Effector memory CD8-positive, alpha-beta T cell (primary cell): ENCODE data around the gene IFI44L.

Experiments
- ATAC-seq: fragments of 150-1000 bp; cut with Tn5 transposase; replicated peaks from 2 replicates; pipeline ENCODE4 v1.10.0; 2021; ENCODE audit warnings: mild to moderate bottlenecking, moderate library complexity
- DNase-seq, 3 experiments: peaks; one replicate each; pipeline ENCODE4 v3.0.0; 2021
- H3K27ac Mint-ChIP-seq, 2 donors: one replicate each; pipeline ENCODE4 v1.8.0; 2022; ENCODE audit warnings: mild to moderate bottlenecking in 2 of 2, mixed read lengths in 2 of 2, moderate library complexity in 2 of 2
- H3K27me3 Mint-ChIP-seq, 2 donors: one replicate each; pipeline ENCODE4 v1.8.0; 2022; ENCODE audit warnings: mixed read lengths in 2 of 2
- H3K36me3 Mint-ChIP-seq: one replicate; pipeline ENCODE4 v1.8.0; 2022; ENCODE audit warnings: mild to moderate bottlenecking, moderate library complexity, mixed read lengths; ENCODE audit not compliant: insufficient read depth
- H3K4me1 Mint-ChIP-seq, 2 donors: one replicate each; pipeline ENCODE4 v1.8.0; 2022; ENCODE audit warnings: low read depth in 2 of 2, mixed read lengths in 2 of 2
- H3K4me3 Mint-ChIP-seq, 2 donors: one replicate each; pipeline ENCODE4 v1.8.0; 2022; ENCODE audit warnings: mild to moderate bottlenecking in 2 of 2, mixed read lengths in 2 of 2, moderate library complexity in 2 of 2
- H3K9me3 Mint-ChIP-seq, 2 donors: one replicate each; pipeline ENCODE4 v1.8.0; 2022; ENCODE audit warnings: mixed read lengths in 2 of 2

The IFI44L gene

GRCh38 chr1:78678324-78678723 lies 58.1 kb downstream of the IFI44L start:
- Mint-ChIP-seq H3K27me3 (peaks cover 8 to 10% of the 10 kb centered on the region in 2 donors), H3K27ac (no peak overlapping the region), H3K36me3 (no peaks in the 10 kb centered on the region), H3K4me1 (no peaks in the 10 kb centered on the region), H3K4me3 (no peak overlapping the region), H3K9me3 (no peaks in the 10 kb centered on the region)
- ATAC-seq (no peak), DNase-seq (no peak)

GRCh38 chr1:78681265-78681664 lies 61.0 kb downstream of the IFI44L start:
- DNase-seq (no peak), ATAC-seq (no peak)
- Mint-ChIP-seq H3K27ac (no peak overlapping the region), H3K27me3 (peaks cover 8 to 20% of the 10 kb centered on the region in 2 donors), H3K36me3 (no peaks in the 10 kb centered on the region), H3K4me3 (no peak overlapping the region), H3K4me1 (no peaks in the 10 kb centered on the region), H3K9me3 (no peaks in the 10 kb centered on the region)

- Mint-ChIP-seq H3K27ac (no peak overlapping the region), H3K27me3 (peaks cover 8 to 20% of the 10 kb centered on the region in 2 donors), H3K9me3 (no peaks in the 10 kb centered on the region), H3K36me3 (no peaks in the 10 kb centered on the region), H3K4me1 (no peaks in the 10 kb centered on the region), H3K4me3 (no peak overlapping the region)
- DNase-seq (no peak), ATAC-seq (no peak)
These were observed 62.2 kb downstream of the IFI44L start for GRCh38 chr1:78682496-78682895.

- Mint-ChIP-seq H3K4me3 (no peak overlapping the region), H3K36me3 (no peaks in the 10 kb centered on the region), H3K9me3 (no peaks in the 10 kb centered on the region), H3K27ac (no peak overlapping the region), H3K4me1 (no peaks in the 10 kb centered on the region), H3K27me3 (peaks cover 8 to 20% of the 10 kb centered on the region in 2 donors)
- DNase-seq: no peak
- ATAC-seq: no peak
These were observed 62.8 kb downstream of the IFI44L start for GRCh38 chr1:78683079-78683478.

- H3K27ac Mint-ChIP-seq: no peak overlapping the region
- peaks cover 7 to 19% of the 10 kb centered on the region in 2 donors for H3K27me3 Mint-ChIP-seq
- H3K4me3 Mint-ChIP-seq: no peak overlapping the region
- no peaks in the 10 kb centered on the region for H3K36me3 Mint-ChIP-seq
- no peaks in the 10 kb centered on the region for H3K4me1 Mint-ChIP-seq
- H3K9me3 Mint-ChIP-seq: no peaks in the 10 kb centered on the region
- DNase-seq (no peak), ATAC-seq (no peak)
These were observed 67.1 kb downstream of the IFI44L start for GRCh38 chr1:78687315-78687714.

- H3K4me1 Mint-ChIP-seq: no peaks in the 10 kb centered on the region
These were observed 67.7 kb downstream of the IFI44L start for GRCh38 chr1:78687914-78688313.

GRCh38 chr1:78688697-78689096 lies 68.4 kb downstream of the IFI44L start:
- Mint-ChIP-seq H3K4me3 (no peak overlapping the region), H3K27me3 (peaks cover 5 to 19% of the 10 kb centered on the region in 2 donors), H3K4me1 (no peaks in the 10 kb centered on the region), H3K9me3 (no peaks in the 10 kb centered on the region), H3K36me3 (no peaks in the 10 kb centered on the region), H3K27ac (no peak overlapping the region)
- no peak for ATAC-seq
- no peak for DNase-seq

More at GRCh38 chr1:78687914-78688313, 67.7 kb downstream of the IFI44L start:
- Mint-ChIP-seq H3K4me3 (no peak overlapping the region), H3K36me3 (no peaks in the 10 kb centered on the region), H3K9me3 (no peaks in the 10 kb centered on the region), H3K27me3 (peaks cover 5 to 19% of the 10 kb centered on the region in 2 donors), H3K27ac (no peak overlapping the region)
- no peak for DNase-seq
- ATAC-seq: no peak

- Mint-ChIP-seq H3K9me3 (no peaks in the 10 kb centered on the region), H3K27ac (no peak overlapping the region), H3K4me3 (no peak overlapping the region), H3K36me3 (no peaks in the 10 kb centered on the region), H3K4me1 (no peaks in the 10 kb centered on the region), H3K27me3 (peaks cover 5 to 9% of the 10 kb centered on the region in 2 donors)
- DNase-seq (no peak), ATAC-seq (no peak)
These were observed 70.3 kb downstream of the IFI44L start for GRCh38 chr1:78690516-78690915.

- ATAC-seq: no peak
- no peaks in the 10 kb centered on the region for H3K9me3 Mint-ChIP-seq
These were observed 71.9 kb downstream of the IFI44L start for GRCh38 chr1:78691995-78692747.

More at GRCh38 chr1:78691995-78692747, 71.9 kb downstream of the IFI44L start:
- no peak for DNase-seq
- Mint-ChIP-seq H3K27me3 (peaks cover 5 to 9% of the 10 kb centered on the region in 2 donors), H3K27ac (no peak overlapping the region), H3K4me3 (no peak overlapping the region), H3K36me3 (no peaks in the 10 kb centered on the region), H3K4me1 (no peaks in the 10 kb centered on the region)
